ENCODE data around the gene GDF7.

- no peak for TF ChIP-seq POLR2A (IDR thresholded peaks at IDR 0.05)
- TF ChIP-seq CTCF (IDR thresholded peaks at IDR 0.05), result no peak
These were observed 19.7 kb upstream of the GDF7 start for GRCh38 chr2:20647211-20647610.

Measured in right lobe of liver (tissue), 4 donors.